GM18909 (cell line): ENCODE measurements around the gene TAF11L5.
"Not testable (repeated sequence)": the region's sequence is repeated elsewhere in the genome, so short reads cannot be mapped to it uniquely, and the experiment has no call there.

Experiments used
- ATAC-seq: cut with Tn5 transposase; IDR thresholded peaks from one replicate; pipeline ENCODE4 v1.9.1; 2021; ENCODE audit warnings: mild to moderate bottlenecking; ENCODE audit not compliant: unreplicated experiment, poor library complexity

TAF11L5 gene

GRCh38 chr5:17524935-17525334 is at the start of gene TAF11L5:
TSS of gene TAF11L5 (plus strand) at chr5:17525235.
- not testable (repeated sequence) for ATAC-seq

GRCh38 chr5:17477043-17477442 is 48.0 kb upstream of the TAF11L5 start:
- no peak for ATAC-seq

- no peak for ATAC-seq
These were observed 47.3 kb upstream of the TAF11L5 start for GRCh38 chr5:17477573-17478265.

GRCh38 chr5:17481378-17481777 is 43.7 kb upstream of the TAF11L5 start:
- ATAC-seq, result no peak

- ATAC-seq, result no peak
These were observed 42.2 kb upstream of the TAF11L5 start for GRCh38 chr5:17482790-17483189.

- ATAC-seq, result not testable (repeated sequence)
These were observed 38.4 kb upstream of the TAF11L5 start for GRCh38 chr5:17486464-17487173.

GRCh38 chr5:17487174-17487512 is 37.9 kb upstream of the TAF11L5 start:
- ATAC-seq, result no peak

DNA sequence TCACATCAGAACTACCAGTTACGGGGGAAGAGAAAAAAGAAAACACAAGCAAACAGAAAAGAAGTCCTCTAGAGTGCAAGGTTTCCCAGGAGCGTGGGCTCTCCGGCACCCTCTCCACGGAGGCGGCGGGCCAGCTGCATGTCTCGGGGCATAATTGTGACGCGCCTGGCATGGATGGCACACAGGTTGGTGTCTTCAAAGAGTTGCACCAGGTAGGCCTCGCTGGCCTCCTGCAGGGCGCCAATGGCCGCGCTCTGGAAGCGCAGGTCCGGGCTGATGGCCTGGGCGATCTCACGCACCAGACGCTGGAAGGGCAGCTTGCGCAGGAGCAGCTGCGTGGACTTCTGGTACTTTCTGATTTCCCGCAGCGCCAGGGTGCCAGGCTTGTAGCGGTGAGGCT is 33.8 kb upstream of the TAF11L5 start:
- not testable (repeated sequence) for ATAC-seq

DNA sequence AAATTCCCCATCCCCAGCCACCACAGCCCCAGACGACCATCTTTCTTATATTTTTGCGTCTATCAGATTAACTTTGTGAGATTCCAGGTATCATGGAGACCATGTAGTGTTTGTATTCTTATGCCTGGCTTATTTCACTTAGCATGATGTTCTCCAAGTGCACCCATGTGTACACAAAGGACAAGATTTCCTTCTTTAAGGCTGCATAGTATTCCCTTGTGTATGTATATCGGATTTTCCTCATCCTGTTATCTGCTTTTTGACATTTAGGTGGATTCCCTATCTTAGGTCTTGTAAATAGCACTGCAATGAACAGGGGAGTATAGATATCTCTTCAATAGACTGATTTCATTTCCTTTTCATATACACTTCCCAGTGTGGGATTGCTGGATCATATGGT is 32.3 kb upstream of the TAF11L5 start:
- ATAC-seq, result no peak

DNA sequence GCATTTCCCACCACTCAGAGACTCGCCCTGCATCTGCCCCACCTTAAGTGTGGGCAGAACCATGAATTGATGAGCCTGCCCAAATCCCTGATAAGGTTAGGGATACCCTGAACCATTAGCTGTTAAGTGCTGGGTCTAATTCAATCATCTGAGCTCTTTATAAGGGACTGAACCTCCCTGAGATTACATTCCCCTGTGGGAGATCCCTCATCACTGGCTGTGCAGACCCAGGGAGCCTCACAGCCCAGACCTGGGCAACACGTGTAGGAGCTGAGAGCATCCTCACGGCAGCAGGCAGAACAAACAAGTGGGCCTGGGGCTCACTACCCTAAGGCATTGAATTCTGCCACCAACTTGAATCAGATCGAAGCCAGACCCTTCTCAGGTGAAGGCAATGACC is 27.6 kb upstream of the TAF11L5 start:
- ATAC-seq, result no peak

GRCh38 chr5:17497931-17498330 is 27.1 kb upstream of the TAF11L5 start, which contains the start of gene TAF11L2:
TSS of gene TAF11L2 (plus strand) at chr5:17498231.
- not testable (repeated sequence) for ATAC-seq

- ATAC-seq, result no peak
These were observed 13.2 kb upstream of the TAF11L5 start for GRCh38 chr5:17511775-17512325.

GRCh38 chr5:17517526-17517925 is 7.5 kb upstream of the TAF11L5 start:
- not testable (repeated sequence) for ATAC-seq

- ATAC-seq, result not testable (repeated sequence)
These were observed 7.0 kb upstream of the TAF11L5 start, which contains the start of gene TAF11L3 for GRCh38 chr5:17518067-17518466. TSS of gene TAF11L3 (plus strand) at chr5:17518367.

DNA sequence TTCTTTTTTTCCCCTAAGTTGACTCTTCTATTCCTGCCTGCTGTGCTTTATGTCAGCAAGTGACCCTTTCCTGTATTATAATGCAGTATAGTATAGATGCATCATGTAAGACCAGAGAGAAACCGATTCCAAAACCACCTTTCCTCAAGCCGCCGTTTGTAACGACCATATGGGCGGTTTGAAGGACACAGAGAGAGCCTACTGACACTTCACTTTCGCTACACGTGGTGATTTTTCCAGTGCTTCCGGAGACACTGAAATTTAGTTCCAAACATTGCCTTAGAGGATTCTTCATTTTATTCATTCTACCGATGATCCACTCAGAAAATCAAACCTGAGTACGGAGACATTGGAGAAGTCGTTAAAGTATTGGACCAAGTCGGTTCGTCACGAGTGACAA is 5.5 kb upstream of the TAF11L5 start:
- not testable (repeated sequence) for ATAC-seq

DNA sequence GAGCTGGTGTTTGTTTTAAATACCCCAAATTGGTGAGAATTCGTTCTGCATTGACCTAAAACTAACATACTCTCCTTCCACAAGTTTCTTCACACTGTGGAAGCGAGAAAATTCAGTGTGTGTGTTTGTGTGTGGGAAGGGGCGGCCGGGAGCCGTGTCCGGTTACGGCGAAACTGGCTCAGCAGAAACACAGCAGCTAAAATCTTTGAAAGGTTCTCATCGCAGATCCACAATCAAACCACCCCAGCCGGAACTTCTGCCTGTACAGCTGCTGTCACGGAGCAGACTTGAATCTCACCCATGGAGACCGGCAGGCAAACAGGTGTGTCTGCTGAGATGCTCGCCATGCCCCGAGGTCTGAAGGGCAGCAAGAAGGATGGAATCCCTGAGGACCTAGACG is 3.5 kb upstream of the TAF11L5 start, which contains the start of gene TAF11L4:
Gene TAF11L4 (plus strand): TSS at position 301 of the 400 bp plus-strand sequence.
- ATAC-seq, result not testable (repeated sequence)

DNA sequence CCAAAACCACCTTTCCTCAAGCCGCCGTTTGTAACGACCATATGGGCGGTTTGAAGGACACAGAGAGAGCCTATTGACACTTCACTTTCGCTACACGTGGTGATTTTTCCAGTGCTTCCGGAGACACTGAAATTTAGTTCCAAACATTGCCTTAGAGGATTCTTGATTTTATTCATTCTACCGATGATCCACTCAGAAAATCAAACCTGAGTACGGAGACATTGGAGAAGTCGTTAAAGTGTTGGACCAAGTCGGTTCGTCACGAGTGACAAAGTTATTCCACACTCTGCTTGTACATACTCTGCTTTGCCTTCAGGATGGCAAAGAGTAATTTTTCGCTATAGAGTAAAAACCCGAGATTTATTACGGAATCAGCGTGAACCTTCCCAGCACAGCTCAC is 1.5 kb downstream of the TAF11L5 start:
- ATAC-seq, result not testable (repeated sequence)

- ATAC-seq, result not testable (repeated sequence)
These were observed 3.3 kb downstream of the TAF11L5 start, which contains the start of gene TAF11L6 for GRCh38 chr5:17528369-17528768. TSS of gene TAF11L6 (plus strand) at chr5:17528669.
